ENCODE measurements around the gene RHBDL3.

RHBDL3 gene

DNA sequence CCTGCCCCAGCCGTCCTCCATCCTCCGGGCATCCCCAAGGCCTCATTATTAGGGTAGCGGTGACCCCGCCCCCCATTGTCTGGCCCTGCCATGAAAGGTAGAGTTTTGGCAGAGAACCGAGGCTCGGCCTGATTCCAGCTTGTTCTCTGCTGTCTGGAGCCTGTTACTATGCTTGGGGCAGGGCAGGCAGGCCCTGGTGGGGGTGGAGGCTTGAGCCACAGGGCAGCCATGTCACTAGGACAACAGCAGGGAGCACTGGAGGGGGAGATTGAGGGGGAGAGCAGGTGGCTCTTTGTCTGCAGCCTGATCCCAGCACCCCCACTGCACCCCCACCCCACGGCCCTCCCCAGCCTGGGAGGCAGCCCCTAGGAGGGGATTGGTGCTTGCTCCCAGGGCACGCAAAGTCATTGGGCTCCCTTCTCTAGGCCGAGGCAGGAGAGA lies 15.4 kb downstream of the RHBDL3 start:
- Histone ChIP-seq H3K9me3 (replicated peaks; ENCODE audit: low read length) (no peaks in the 10 kb centered on the region), H3K36me3 (ENCODE audit: insufficient read depth, low read length) (no peaks in the 10 kb centered on the region), H3K4me3 (ENCODE audit: low read length) (no peak overlapping the region), H3K4me1 (ENCODE audit: control insufficient read depth, insufficient read depth, low read length) (no peaks in the 10 kb centered on the region), H3K4me2 (ENCODE audit: low read length) (no peak overlapping the region), H3K9ac (ENCODE audit: low read depth, low read length) (no peak overlapping the region), H3K27me3 (ENCODE audit: control insufficient read depth, insufficient read depth, low read length) (peaks cover 22% of the 10 kb centered on the region)

- no peak overlapping the region for H3K9ac ChIP-seq (ENCODE audit: low read depth, low read length)
- H3K4me2 ChIP-seq (ENCODE audit: low read length), result no peak overlapping the region
- no peaks in the 10 kb centered on the region for H3K9me3 ChIP-seq (replicated peaks; ENCODE audit: low read length)
- no peaks in the 10 kb centered on the region for H3K36me3 ChIP-seq (ENCODE audit: insufficient read depth, low read length)
- no peak overlapping the region for H3K4me3 ChIP-seq (ENCODE audit: low read length)
- H3K27me3 ChIP-seq (ENCODE audit: control insufficient read depth, insufficient read depth, low read length), result peaks cover 22% of the 10 kb centered on the region
- H3K4me1 ChIP-seq (ENCODE audit: control insufficient read depth, insufficient read depth, low read length), result no peaks in the 10 kb centered on the region
Measured at GRCh38 chr17:32283745-32284201, 18.1 kb downstream of the RHBDL3 start.

DNA sequence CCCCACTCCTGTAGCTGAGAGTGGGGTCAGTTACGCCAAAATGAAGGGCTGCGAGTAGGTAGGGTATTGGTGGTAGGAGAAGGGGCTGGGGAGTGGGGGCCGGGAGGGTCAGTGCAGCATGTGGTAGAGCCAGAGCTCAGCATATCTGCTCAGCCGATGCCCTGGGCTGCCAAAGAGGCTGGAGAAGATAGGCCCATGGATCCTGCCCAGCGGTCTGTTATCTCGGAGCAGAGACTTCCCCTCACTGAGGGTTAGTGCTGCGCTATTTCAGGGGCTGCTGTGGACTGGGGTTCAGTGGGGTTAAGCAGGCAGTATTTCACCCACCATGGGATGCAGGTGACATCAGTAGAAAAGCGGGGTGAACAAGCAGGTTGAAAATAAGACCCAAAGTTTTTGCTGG lies 19.7 kb downstream of the RHBDL3 start:
- no peaks in the 10 kb centered on the region for H3K36me3 ChIP-seq (ENCODE audit: insufficient read depth, low read length)
- H3K9me3 ChIP-seq (replicated peaks; ENCODE audit: low read length), result no peaks in the 10 kb centered on the region
- H3K4me1 ChIP-seq (ENCODE audit: control insufficient read depth, insufficient read depth, low read length), result no peaks in the 10 kb centered on the region
- H3K9ac ChIP-seq (ENCODE audit: low read depth, low read length), result no peak overlapping the region
- H3K4me3 ChIP-seq (ENCODE audit: low read length), result no peak overlapping the region
- peaks cover 28% of the 10 kb centered on the region for H3K27me3 ChIP-seq (ENCODE audit: control insufficient read depth, insufficient read depth, low read length)
- no peak overlapping the region for H3K4me2 ChIP-seq (ENCODE audit: low read length)

DNA sequence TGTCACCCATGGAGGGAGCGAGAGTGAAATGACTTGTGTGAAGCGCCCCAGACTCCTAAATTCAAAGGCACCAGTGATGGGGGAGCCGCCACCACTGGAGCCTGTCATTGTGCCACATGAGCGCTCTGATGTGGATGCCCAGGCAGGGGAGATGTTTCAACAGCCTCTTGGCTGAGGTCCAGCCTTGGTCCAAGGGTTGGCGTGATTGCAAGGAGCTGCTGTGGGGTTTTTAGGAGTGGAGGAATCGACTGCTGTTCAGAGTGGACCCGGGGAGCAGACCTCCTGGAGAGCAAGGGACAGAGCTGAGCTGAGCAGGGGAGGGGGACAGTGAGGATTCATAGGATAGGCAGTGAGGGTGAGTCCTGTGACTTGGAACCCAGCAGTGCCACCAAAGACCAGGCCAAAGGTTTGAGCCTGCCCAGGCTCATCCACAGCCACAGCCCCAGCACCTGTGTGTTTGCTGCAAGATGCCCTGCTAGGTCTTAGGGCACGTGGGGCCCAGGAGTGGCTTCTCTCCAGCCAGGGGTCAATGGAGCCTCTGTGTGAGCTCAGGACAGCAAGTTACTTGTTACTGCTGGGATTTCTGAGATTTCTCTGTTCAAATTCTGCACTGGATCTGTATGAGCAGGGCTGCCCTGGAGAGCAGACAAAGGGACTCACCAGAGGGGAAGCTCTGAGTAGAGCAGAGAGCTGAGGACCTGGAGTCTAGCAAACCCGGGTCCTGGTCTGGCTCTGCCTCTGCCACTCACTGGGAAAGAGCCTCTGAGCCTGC lies 20.3 kb downstream of the RHBDL3 start:
- Histone ChIP-seq H3K27me3 (ENCODE audit: control insufficient read depth, insufficient read depth, low read length) (peaks cover 29% of the 10 kb centered on the region), H3K4me2 (ENCODE audit: low read length) (no peak overlapping the region), H3K4me3 (ENCODE audit: low read length) (no peak overlapping the region), H3K4me1 (ENCODE audit: control insufficient read depth, insufficient read depth, low read length) (no peaks in the 10 kb centered on the region), H3K9me3 (replicated peaks; ENCODE audit: low read length) (no peaks in the 10 kb centered on the region), H3K9ac (ENCODE audit: low read depth, low read length) (no peak overlapping the region), H3K36me3 (ENCODE audit: insufficient read depth, low read length) (no peaks in the 10 kb centered on the region)

DNA sequence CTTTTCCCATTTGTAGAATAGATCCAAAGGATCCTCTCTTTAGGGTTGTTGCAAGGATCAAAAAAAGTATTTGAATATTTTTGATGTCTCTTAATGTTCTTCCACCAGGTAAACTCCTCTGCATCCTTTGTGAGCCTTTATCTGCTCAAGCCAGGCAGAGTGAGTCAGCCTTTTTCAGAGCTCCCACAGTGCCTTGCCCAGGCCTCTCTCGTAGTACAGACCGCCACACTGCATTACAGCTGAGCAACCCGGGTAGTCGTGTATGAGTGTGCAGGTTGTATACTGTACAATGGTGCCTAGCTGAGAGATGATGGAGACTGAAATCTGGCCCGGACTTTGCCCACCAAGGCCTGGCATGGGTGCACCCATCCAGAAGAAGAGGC lies 20.9 kb downstream of the RHBDL3 start:
- Histone ChIP-seq H3K27me3 (ENCODE audit: control insufficient read depth, insufficient read depth, low read length) (peaks cover 29% of the 10 kb centered on the region), H3K4me1 (ENCODE audit: control insufficient read depth, insufficient read depth, low read length) (no peaks in the 10 kb centered on the region), H3K4me2 (ENCODE audit: low read length) (no peak overlapping the region), H3K9ac (ENCODE audit: low read depth, low read length) (no peak overlapping the region), H3K4me3 (ENCODE audit: low read length) (no peak overlapping the region), H3K36me3 (ENCODE audit: insufficient read depth, low read length) (no peaks in the 10 kb centered on the region), H3K9me3 (replicated peaks; ENCODE audit: low read length) (no peaks in the 10 kb centered on the region)

GRCh38 chr17:32287804-32288511 lies 22.3 kb downstream of the RHBDL3 start:
- no peak overlapping the region for H3K9ac ChIP-seq (ENCODE audit: low read depth, low read length)
- no peaks in the 10 kb centered on the region for H3K4me1 ChIP-seq (ENCODE audit: control insufficient read depth, insufficient read depth, low read length)

GRCh38 chr17:32288615-32289014 lies 23.0 kb downstream of the RHBDL3 start:
- H3K27me3 ChIP-seq (ENCODE audit: control insufficient read depth, insufficient read depth, low read length), result peaks cover 30% of the 10 kb centered on the region
- no peaks in the 10 kb centered on the region for H3K9me3 ChIP-seq (replicated peaks; ENCODE audit: low read length)

More at GRCh38 chr17:32287804-32288511, 22.3 kb downstream of the RHBDL3 start:
- H3K4me2 ChIP-seq (ENCODE audit: low read length), result no peak overlapping the region
- H3K36me3 ChIP-seq (ENCODE audit: insufficient read depth, low read length), result no peaks in the 10 kb centered on the region
- no peak overlapping the region for H3K4me3 ChIP-seq (ENCODE audit: low read length)
- no peaks in the 10 kb centered on the region for H3K9me3 ChIP-seq (replicated peaks; ENCODE audit: low read length)
- H3K27me3 ChIP-seq (ENCODE audit: control insufficient read depth, insufficient read depth, low read length), result peaks cover 31% of the 10 kb centered on the region

DNA sequence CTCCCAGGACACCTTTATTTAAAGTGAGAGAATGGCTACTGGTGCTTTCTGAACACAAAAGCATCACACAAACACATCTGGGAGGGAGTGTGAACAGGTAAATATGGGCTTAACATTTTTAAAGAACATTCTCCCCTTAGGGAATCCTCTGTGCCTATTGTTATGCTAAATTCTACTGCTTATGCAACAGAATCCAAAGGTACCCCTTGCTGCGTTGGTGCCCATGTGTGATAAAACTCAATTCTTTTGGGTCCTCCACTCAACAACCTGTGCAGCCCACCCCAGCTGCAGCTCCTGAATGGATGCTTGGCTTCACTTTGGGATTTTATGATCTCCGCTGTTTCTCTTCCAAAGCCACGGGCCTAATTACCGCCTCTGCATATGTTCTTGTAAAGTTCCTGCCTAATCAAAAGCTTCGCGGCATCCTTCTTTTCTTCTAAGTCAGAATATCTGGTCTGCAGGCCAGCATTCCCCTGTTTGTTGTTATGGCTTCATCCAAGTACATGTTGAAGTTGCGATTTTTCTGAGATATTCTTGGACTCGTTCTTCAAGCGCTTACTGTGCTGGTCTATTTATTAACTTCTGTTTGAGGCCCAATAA lies 23.9 kb downstream of the RHBDL3 start:
- Histone ChIP-seq H3K9ac (ENCODE audit: low read depth, low read length) (no peak overlapping the region), H3K36me3 (ENCODE audit: insufficient read depth, low read length) (no peaks in the 10 kb centered on the region)

More at GRCh38 chr17:32288615-32289014, 23.0 kb downstream of the RHBDL3 start:
- H3K4me1 ChIP-seq (ENCODE audit: control insufficient read depth, insufficient read depth, low read length), result no peaks in the 10 kb centered on the region
- no peaks in the 10 kb centered on the region for H3K36me3 ChIP-seq (ENCODE audit: insufficient read depth, low read length)
- H3K9ac ChIP-seq (ENCODE audit: low read depth, low read length), result no peak overlapping the region
- H3K4me3 ChIP-seq (ENCODE audit: low read length), result no peak overlapping the region
- no peak overlapping the region for H3K4me2 ChIP-seq (ENCODE audit: low read length)

DNA sequence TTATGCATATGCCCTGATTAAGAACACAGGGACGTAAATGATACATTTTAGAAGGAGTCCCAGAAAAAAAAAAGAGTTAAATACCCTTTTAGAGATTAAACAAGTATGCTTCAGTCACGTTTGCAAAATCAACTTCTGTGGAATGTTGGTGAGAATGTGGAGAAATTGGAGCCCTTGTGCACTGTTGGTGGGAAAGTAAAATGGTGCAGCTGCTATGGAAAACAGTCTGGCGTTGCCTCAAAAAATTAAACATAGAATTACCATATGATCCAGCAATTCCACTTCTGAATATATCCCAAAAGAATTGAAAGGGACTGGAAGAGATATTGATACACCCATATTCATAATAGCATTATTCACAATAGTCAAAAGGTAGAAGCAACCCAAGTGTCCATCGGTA lies 26.5 kb downstream of the RHBDL3 start:
- Histone ChIP-seq H3K4me1 (ENCODE audit: control insufficient read depth, insufficient read depth, low read length) (no peaks in the 10 kb centered on the region), H3K27me3 (ENCODE audit: control insufficient read depth, insufficient read depth, low read length) (peaks cover 31% of the 10 kb centered on the region), H3K9ac (ENCODE audit: low read depth, low read length) (no peak overlapping the region), H3K9me3 (replicated peaks; ENCODE audit: low read length) (no peaks in the 10 kb centered on the region), H3K4me2 (ENCODE audit: low read length) (no peak overlapping the region), H3K4me3 (ENCODE audit: low read length) (no peak overlapping the region), H3K36me3 (ENCODE audit: insufficient read depth, low read length) (no peaks in the 10 kb centered on the region)

More for the DNA sequence above, 23.9 kb downstream of the RHBDL3 start:
- H3K4me1 ChIP-seq (ENCODE audit: control insufficient read depth, insufficient read depth, low read length), result no peaks in the 10 kb centered on the region
- no peaks in the 10 kb centered on the region for H3K9me3 ChIP-seq (replicated peaks; ENCODE audit: low read length)
- peaks cover 23% of the 10 kb centered on the region for H3K27me3 ChIP-seq (ENCODE audit: control insufficient read depth, insufficient read depth, low read length)
- H3K4me2 ChIP-seq (ENCODE audit: low read length), result no peak overlapping the region
- H3K4me3 ChIP-seq (ENCODE audit: low read length), result no peak overlapping the region

DNA sequence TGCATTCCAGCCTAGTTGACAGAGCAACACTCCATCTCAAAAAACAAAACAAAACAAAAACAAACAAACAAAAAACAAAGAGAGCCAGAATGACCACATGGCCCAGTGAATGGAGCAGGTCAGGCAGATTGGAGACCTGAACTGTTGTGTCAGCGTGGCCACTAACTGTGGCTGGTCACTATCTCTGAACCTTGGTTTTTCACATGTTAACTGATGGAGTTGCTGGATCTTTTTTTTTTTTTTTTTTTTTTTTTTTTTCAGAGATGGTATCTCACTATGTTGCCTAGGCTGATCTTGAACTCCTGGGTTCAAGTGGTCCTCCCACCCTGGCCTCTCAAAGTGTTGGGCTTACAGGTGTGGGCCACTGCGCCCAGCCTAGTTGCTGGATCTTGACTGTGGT lies 31.8 kb downstream of the RHBDL3 start:
- Histone ChIP-seq H3K36me3 (ENCODE audit: insufficient read depth, low read length) (no peaks in the 10 kb centered on the region), H3K4me3 (ENCODE audit: low read length) (no peak overlapping the region), H3K27me3 (ENCODE audit: control insufficient read depth, insufficient read depth, low read length) (peaks cover 31% of the 10 kb centered on the region), H3K9ac (ENCODE audit: low read depth, low read length) (no peak overlapping the region), H3K4me2 (ENCODE audit: low read length) (no peak overlapping the region), H3K9me3 (replicated peaks; ENCODE audit: low read length) (no peaks in the 10 kb centered on the region), H3K4me1 (ENCODE audit: control insufficient read depth, insufficient read depth, low read length) (no peaks in the 10 kb centered on the region)

DNA sequence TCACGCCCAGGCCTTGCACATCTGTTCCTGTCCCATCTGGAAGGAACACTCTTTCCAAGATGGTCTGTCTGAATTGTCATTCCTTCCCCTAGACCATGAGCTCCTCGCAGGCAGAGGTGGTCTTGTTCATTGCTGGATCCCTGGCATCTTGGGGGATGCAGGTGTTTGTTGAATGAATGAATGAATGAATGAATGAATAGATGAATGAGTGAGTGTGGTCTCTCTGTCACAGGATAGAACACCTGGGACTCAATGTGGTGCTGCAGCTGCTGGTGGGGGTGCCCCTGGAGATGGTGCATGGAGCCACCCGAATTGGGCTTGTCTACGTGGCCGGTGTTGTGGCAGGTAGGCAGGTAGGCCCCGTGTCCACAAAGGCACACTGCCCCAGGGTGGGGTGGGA lies 32.2 kb downstream of the RHBDL3 start:
- no peak overlapping the region for H3K9ac ChIP-seq (ENCODE audit: low read depth, low read length)

More for the DNA sequence above, 32.2 kb downstream of the RHBDL3 start:
- no peaks in the 10 kb centered on the region for H3K4me1 ChIP-seq (ENCODE audit: control insufficient read depth, insufficient read depth, low read length)
- H3K4me2 ChIP-seq (ENCODE audit: low read length), result no peak overlapping the region
- H3K36me3 ChIP-seq (ENCODE audit: insufficient read depth, low read length), result no peaks in the 10 kb centered on the region
- peaks cover 32% of the 10 kb centered on the region for H3K27me3 ChIP-seq (ENCODE audit: control insufficient read depth, insufficient read depth, low read length)
- no peak overlapping the region for H3K4me3 ChIP-seq (ENCODE audit: low read length)
- H3K9me3 ChIP-seq (replicated peaks; ENCODE audit: low read length), result no peaks in the 10 kb centered on the region

All from skeletal muscle satellite cell (primary cell).